A673 (cell line): ENCODE measurements around the gene LAX1. TPM values are rescaled to one million over a fixed set of nuclear protein-coding genes. Genes with fewer than 3 reads are reported as not detected.

ENCODE experiments used
- BruUV-seq: library from RNA; stranded (reverse); fragments of 400-500 nt; replicated peaks from 2 replicates; lab custom pipeline; 2021; lab: Mats Ljungman, UMichigan
- CTCF ChIA-PET: fragments of 300-600 bp; sonication (Branson Sonifier 250); formaldehyde crosslinking; loops from one replicate; lab custom pipeline; 2022; ENCODE audit warnings: antibody characterized with exemption; lab: Charles Lee
- POLR2A ChIA-PET: fragments of 300-600 bp; sonication (Branson Sonifier 250); formaldehyde crosslinking; loops from one replicate; lab custom pipeline; 2022; ENCODE audit warnings: antibody characterized with exemption; ENCODE audit not compliant: low non-redundant PET; lab: Charles Lee
- DNase-seq: peaks from one replicate; pipeline ENCODE4 v3.0.0-alpha.2; 2015; ENCODE audit warnings: low spot score
- H3K27ac ChIP-seq: fragments of 200-600 bp; sonication (generic); 2 replicates; pipeline ENCODE4 v1.5.1; 2016; ENCODE audit warnings: mixed run types, low read depth, mild to moderate bottlenecking, mixed read lengths, antibody characterized with exemption, low read length; ENCODE audit not compliant: poor library complexity, severe bottlenecking
- H3K27me3 ChIP-seq: fragments of 200-600 bp; sonication (generic); replicated peaks from 2 replicates; pipeline ENCODE4 v1.6.1; 2017; ENCODE audit warnings: mixed run types, low read depth, mild to moderate bottlenecking, mixed read lengths, antibody characterized with exemption, low read length; ENCODE audit not compliant: insufficient read depth, poor library complexity
- H3K36me3 ChIP-seq: fragments of 200-600 bp; sonication (generic); 2 replicates; pipeline ENCODE4 v1.6.1; 2016; ENCODE audit warnings: mixed run types, mild to moderate bottlenecking, mixed read lengths, antibody characterized with exemption, low read length; ENCODE audit not compliant: insufficient read depth, poor library complexity, severe bottlenecking
- H3K4me1 ChIP-seq: fragments of 200-600 bp; sonication (generic); 2 replicates; pipeline ENCODE4 v1.6.1; 2017; ENCODE audit warnings: mixed run types, mild to moderate bottlenecking, mixed read lengths, antibody characterized with exemption, low read length; ENCODE audit not compliant: insufficient read depth, poor library complexity, severe bottlenecking
- H3K4me3 ChIP-seq: fragments of 200-600 bp; sonication (generic); 2 replicates; pipeline ENCODE4 v1.5.1; 2016; ENCODE audit warnings: low read depth, mixed run types, mild to moderate bottlenecking, mixed read lengths, low read length; ENCODE audit not compliant: poor library complexity, severe bottlenecking
- H3K9me3 ChIP-seq: fragments of 200-600 bp; sonication (generic); 2 replicates; pipeline ENCODE4 v1.6.1; 2016; ENCODE audit warnings: mixed run types, low read depth, mild to moderate bottlenecking, mixed read lengths, antibody characterized with exemption, low read length; ENCODE audit not compliant: poor library complexity, severe bottlenecking
- CTCF ChIP-seq: fragments of 300-800, 200-600 bp; sonication (generic); conservative IDR thresholded peaks from 2 replicates; pipeline ENCODE4 v1.5.1; 2017; ENCODE audit warnings: low read depth, mild to moderate bottlenecking, antibody characterized with exemption, low read length, moderate library complexity, mixed read lengths
- EZH2 ChIP-seq: fragments of 200-600 bp; sonication (generic); IDR thresholded peaks from 2 replicates; pipeline ENCODE4 v1.6.1; 2017; ENCODE audit warnings: borderline replicate concordance, low read depth, mild to moderate bottlenecking, mixed read lengths, antibody characterized with exemption, low read length; ENCODE audit not compliant: poor library complexity, severe bottlenecking
- intact Hi-C: fragments of 100-400 bp; cut with micrococcal nuclease; formaldehyde crosslinking; loops from one replicate; pipeline ENCODE4 v1.10.0; 2022; ENCODE audit not compliant: unreplicated experiment
- total RNA-seq: library from RNA; stranded (reverse); gene quantifications from 2 replicates; pipeline ENCODE4 v1.2.3, GENCODE V29; 2021

Gene LAX1
- total RNA-seq, 1 experiment from 2014 or later: 0.43 TPM

- Histone ChIP-seq H3K36me3 (no peaks in the 10 kb centered on the region), H3K9me3 (no peaks in the 10 kb centered on the region), H3K27ac (peak overlapping the region; percentile 96), H3K4me1 (peaks cover 16% of the 10 kb centered on the region), H3K4me3 (no peak overlapping the region), H3K27me3 (no peaks in the 10 kb centered on the region)
- no TSS peak for BruUV-seq
- intact Hi-C loops: no loop called here
- no peak for TF ChIP-seq CTCF
- TF ChIP-seq EZH2: no peak
- DNase-seq: peak; percentile 97
- CTCF ChIA-PET: no interaction called here
- POLR2A ChIA-PET: no interaction called here
Measured at GRCh38 chr1:203769505-203770343, 4.7 kb downstream of the LAX1 start.

- no TSS peak for BruUV-seq
Measured at GRCh38 chr1:203771901-203772301, 6.9 kb downstream of the LAX1 start.

GRCh38 chr1:203772836-203773235 lies 7.9 kb downstream of the LAX1 start:
- Histone ChIP-seq H3K27ac (no peak overlapping the region), H3K9me3 (no peaks in the 10 kb centered on the region), H3K27me3 (no peaks in the 10 kb centered on the region), H3K36me3 (no peaks in the 10 kb centered on the region), H3K4me1 (peaks cover 16% of the 10 kb centered on the region), H3K4me3 (no peak overlapping the region)
- ChIA-PET POLR2A (no interaction called here), CTCF (no interaction called here)
- DNase-seq: no peak
- BruUV-seq: no TSS peak
- TF ChIP-seq EZH2 (no peak), CTCF (no peak)
- intact Hi-C loops: no loop called here

More at GRCh38 chr1:203771901-203772301, 6.9 kb downstream of the LAX1 start:
- TF ChIP-seq EZH2: no peak
- no peak for TF ChIP-seq CTCF
- DNase-seq: no peak
- no peaks in the 10 kb centered on the region for H3K36me3 ChIP-seq
- no peak overlapping the region for H3K27ac ChIP-seq
- H3K27me3 ChIP-seq: no peaks in the 10 kb centered on the region
- peaks cover 16% of the 10 kb centered on the region for H3K4me1 ChIP-seq
- no peak overlapping the region for H3K4me3 ChIP-seq
- no peaks in the 10 kb centered on the region for H3K9me3 ChIP-seq
- intact Hi-C loops: no loop called here
- POLR2A ChIA-PET: no interaction called here
- CTCF ChIA-PET: no interaction called here
